RCC 7860 (cell line): ENCODE measurements around the gene GRK5.
A peak's percentile ranks its signal among the peaks of the same experiment; 100 is the strongest.

ENCODE experiments used
- DNase-seq: peaks from one replicate; pipeline ENCODE4 v3.0.0-alpha.2; 2015; ENCODE audit warnings: low spot score
- FAIRE-seq: peaks from 2 replicates; lab custom pipeline; 2012; peaks lifted over from hg19 to GRCh38; lab: Jason Lieb, UNC

The GRK5 gene

DNA sequence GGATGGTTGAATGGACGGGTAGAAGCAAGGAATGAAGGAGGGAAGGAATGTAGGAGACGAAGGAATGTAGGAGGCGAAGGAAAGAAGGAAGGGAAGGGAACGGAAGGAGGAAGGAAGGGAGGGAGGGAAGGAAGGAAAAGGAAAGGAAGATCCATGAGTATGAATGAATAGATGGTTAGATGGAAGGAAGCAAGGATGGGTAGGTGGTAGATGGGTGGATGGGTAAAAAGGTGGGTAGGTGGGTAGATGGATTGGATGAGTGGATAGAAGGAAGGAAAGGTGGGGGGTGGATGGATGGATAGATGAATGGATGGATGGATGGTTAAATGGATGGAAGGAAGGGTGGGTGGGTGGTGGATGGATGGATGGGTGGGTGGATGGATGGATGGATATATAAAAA is 257.7 kb downstream of the GRK5 start:
- DNase-seq = no peak
- no peak for FAIRE-seq

DNA sequence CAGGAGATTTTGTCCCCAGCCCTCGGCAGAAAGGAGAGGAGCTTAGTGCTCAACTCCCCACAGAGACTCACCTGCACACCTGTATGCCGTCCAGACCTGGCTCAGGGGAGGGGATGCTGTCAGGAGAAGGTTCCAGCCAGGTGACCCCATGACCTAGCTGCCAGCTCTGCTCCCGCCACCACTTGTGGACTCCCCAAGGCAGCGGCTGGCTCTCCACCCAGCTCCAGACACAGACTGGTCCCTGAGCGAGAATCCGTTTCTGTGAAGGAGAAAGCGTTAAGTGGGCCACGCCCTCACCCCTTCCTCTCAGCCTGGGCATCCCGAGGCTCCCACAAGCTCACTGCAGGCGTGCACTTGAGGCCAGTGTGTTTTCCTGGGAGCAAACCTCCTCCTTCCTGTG is 258.7 kb downstream of the GRK5 start:
- no peak for FAIRE-seq
- DNase-seq = no peak

DNA sequence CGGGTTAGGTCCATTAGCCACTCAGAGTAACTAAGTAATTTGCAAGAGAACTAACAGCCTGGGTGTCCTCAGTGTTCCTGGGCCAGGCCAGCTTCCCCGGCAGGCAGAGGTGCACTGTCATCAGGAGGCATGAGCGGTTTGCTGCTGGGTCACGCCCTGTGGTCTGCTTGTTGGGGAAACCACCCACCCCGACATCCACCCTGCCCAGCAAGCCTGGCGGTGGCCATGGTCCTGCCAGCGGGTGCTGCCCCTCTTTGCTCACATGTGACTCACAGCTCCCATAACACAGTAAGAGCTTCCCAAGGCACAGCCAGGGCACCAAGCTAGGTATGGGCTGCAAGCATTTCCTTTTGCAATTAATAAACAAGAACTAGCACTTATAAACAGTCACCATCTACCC is 259.3 kb downstream of the GRK5 start:
- DNase-seq (peak; percentile 80), FAIRE-seq (peak; percentile 82)

- FAIRE-seq (no peak), DNase-seq (no peak)
These were observed 261.4 kb downstream of the GRK5 start for GRCh38 chr10:119468542-119469324.

DNA sequence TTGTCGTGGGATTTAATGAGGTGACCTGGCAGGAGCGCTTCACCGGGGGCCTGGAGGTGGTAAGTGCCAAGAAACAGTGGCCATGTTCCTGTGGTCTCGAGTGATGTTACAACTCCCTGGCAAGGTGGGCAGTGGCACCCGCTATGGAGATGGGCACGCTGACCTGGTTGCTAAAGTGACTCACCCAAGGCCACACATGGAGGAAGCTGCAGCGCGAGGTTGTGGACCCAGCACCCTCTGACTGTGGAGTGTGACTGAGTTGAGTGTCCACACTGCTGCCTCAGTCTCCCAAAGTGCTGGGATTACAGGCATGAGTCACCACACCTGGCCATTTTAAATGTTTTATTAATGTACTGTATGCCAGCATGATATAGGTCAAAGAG is 261.9 kb downstream of the GRK5 start:
- no peak for DNase-seq
- no peak for FAIRE-seq

DNA sequence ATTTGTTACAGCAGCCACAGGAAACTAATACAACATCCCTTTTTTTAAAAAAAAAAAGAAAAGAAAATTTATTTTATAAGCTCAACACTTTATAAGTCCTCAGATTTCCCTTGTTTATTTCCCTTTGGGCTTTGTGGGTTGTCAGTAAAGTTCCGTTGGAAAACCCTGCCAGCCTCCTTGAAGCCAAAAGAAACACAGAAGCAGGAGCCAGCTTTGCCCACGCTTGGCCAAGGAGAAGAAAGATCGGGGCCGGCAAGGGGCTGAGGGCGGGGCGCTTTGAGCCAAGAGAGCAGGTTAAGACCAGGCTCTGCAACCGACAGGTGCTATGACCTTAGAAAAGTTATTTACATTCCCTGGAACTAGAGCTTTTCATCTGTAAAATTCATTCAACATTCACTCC is 262.5 kb downstream of the GRK5 start:
- DNase-seq (no peak), FAIRE-seq (no peak)

DNA sequence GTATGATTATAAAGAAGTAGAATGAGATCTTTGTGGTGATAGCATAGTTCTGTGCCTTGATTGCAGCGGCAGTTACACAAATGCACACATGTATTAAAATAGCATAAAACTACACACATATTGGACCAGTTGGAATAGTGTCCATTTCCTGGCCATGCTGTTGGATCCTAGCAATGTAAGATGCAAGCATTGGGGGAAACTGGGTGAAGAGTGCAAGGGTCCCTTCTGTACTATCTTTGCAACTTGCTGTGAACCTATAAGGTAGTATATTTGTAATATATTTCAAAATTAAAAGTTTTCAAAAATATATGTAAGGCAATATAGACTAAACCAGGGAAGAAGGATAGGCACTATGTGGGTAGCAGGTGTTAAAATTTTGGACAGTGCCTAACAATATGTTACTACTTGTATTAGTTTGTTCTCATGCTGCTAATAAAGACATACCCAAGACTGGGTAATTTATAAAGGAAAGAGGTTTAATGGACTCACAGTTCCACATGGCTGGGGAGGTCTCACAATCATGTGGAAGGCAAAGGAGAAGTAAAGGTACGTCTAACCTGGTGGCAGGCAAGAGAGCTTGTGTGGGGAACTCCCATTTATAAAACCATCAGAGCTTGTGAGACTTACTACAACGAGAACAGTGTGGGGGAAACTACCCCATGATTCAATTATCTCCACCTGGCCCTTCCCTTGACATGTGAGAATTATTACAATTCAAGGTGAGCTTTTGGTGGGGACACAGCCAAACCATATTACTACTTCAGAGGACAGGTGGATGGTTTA is 263.7 kb downstream of the GRK5 start:
- DNase-seq (no peak), FAIRE-seq (no peak)

GRCh38 chr10:119473771-119474170 is 266.4 kb downstream of the GRK5 start:
- FAIRE-seq = no peak

GRCh38 chr10:119474606-119475005 is 267.2 kb downstream of the GRK5 start:
- FAIRE-seq = no peak
- no peak for DNase-seq

More at GRCh38 chr10:119473771-119474170, 266.4 kb downstream of the GRK5 start:
- DNase-seq = no peak

DNA sequence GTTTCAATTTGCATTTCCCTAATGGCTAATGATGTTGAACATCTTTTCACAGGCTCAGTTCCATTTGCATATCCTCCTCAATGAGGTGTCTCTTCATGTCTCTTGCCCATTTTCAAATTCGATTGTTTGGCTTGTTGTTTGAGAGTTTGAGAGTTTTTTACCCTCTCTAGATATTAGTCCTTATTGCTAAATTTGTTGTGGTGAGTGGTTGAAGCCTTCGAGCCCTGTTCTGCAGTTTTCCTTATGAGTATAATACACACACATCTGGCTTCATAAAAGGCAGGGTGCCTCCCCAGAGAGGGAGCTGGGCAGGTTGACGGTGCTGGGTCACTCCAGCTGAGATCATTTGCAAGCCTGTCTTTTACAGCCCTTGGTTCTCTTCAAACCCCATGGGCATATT is 270.1 kb downstream of the GRK5 start:
- no peak for DNase-seq
- no peak for FAIRE-seq

GRCh38 chr10:119478111-119478802 is 270.9 kb downstream of the GRK5 start:
- DNase-seq (no peak), FAIRE-seq (no peak)

DNA sequence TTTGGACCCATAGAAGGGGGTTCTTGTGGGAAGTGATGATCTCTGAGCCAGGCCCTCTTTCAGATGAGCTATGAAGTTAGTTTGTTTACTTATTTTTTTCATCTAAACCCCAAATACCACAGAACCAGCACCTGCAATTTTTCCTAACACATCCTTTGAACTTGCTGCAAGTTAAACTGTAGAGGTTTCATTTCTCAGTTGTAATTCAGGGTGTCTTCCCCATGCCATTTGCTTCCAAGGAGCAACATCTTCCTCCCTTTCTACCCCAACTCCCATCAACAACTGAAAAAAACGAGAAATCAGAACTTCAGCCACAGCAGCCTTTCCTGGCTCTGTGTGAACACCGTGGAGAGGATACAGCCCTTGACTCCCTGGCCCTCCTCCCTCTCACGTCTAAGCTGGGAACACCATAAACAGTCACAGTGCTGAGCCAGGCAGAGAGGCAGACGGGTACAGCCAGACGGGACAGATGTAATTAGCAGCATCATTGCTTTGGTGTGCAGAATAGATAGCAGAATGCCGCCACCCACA is 271.5 kb downstream of the GRK5 start:
- DNase-seq = no peak
- no peak for FAIRE-seq

GRCh38 chr10:119479532-119479931 is 272.2 kb downstream of the GRK5 start:
- FAIRE-seq = no peak
- DNase-seq = no peak

DNA sequence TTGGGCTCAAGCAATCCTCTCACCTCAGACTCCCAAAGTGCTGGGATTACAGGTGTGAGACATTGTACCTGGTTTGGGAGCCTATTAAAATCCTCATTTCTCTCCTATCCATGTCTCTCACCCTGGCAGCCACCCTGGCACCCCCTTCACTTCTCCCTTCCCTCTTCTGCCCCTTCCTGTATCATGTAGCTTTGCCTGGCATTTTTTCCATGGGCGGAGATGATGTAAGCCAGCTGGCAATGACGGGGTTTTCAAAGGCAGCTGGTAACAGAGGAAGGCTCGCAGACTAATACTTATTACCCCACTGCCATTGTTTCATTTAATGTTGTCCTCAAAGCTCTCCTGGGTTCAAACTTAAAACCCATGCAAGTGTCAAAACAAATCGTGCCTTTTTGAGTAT is 273.3 kb downstream of the GRK5 start:
- FAIRE-seq (no peak), DNase-seq (no peak)

GRCh38 chr10:119481781-119482426 is 274.5 kb downstream of the GRK5 start:
- DNase-seq = no peak
- no peak for FAIRE-seq

GRCh38 chr10:119483001-119483400 is 275.6 kb downstream of the GRK5 start:
- FAIRE-seq (no peak), DNase-seq (no peak)

- FAIRE-seq = no peak
- no peak for DNase-seq
These were observed 276.5 kb downstream of the GRK5 start for GRCh38 chr10:119483839-119484238.

- DNase-seq = no peak
- FAIRE-seq = no peak
These were observed 281.3 kb downstream of the GRK5 start for GRCh38 chr10:119488675-119489074.

DNA sequence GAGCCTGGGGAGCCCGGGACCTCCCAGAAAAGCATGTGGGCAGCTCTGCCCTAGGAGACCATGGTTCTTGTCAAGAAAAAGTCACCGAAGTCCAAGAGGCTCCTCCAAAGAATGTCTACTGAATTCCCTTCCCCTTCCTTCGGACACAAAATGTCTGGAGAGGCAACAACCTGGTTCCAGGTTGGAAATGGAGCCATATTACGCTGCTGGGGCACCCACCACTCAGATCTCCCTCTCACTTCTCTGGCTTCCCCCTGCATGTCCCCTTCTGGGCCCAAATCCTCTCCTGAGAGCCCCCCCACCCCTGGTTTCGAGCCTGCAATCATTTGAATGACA is 282.6 kb downstream of the GRK5 start:
- FAIRE-seq = no peak
- DNase-seq = no peak

- no peak for DNase-seq
- FAIRE-seq = no peak
These were observed 284.8 kb downstream of the GRK5 start for GRCh38 chr10:119491966-119492757.
